Stimulated activated CD4-positive, alpha-beta T cell treated with anti-CD3 and anti-CD28 coated beads, Interleukin-4, amount 100 ng/mL, for 4 hours (primary cell): ENCODE results near the gene GRIK4.
"Not testable (repeated sequence)": the region's sequence is repeated elsewhere in the genome, so short reads cannot be mapped to it uniquely, and the experiment has no call there.

Source experiments
- DNase-seq, 2 experiments: peaks; one replicate each; pipeline ENCODE4 v3.0.0-alpha.2; 2020

The GRIK4 gene

DNA sequence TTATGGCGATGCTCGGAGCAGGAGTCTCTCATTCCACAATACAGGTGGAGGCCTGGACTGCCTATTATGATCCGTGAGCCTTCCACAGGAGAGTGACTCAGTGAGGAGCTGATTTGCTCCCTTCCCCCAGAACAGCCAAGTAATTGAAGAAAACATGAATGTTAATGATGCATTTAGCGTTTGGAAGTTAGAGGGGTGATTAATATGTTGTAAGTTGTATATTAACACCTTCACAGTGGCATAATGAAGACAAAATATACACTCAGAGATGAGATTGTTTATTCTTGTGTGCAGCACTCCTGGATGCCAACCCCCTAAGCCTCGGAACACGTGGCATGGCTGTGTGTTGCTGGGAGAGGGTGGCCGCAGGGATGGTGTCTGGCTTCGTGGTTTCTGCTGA is 98.6 kb downstream of the GRIK4 start:
- DNase-seq = no peak

DNA sequence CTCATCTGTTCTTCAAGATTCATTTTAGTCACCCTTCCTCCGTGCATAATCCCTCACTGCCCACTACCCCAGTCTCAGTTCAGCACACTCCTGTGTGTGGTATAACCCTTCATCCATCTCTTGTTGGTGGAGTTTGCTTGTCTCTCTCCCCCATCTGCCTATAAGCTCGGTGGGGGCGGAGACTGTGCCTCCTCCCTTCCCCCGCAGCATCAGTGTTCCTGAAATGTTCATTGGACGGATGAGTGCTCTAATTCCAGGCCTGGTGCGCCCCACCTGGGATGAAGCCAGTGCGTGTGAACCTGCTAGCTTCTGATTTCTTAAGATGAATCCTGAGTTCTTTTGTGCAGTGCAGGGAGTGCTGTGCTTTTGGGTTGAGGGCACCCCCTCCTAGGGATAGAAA is 100.0 kb downstream of the GRIK4 start:
- no peak for DNase-seq

DNA sequence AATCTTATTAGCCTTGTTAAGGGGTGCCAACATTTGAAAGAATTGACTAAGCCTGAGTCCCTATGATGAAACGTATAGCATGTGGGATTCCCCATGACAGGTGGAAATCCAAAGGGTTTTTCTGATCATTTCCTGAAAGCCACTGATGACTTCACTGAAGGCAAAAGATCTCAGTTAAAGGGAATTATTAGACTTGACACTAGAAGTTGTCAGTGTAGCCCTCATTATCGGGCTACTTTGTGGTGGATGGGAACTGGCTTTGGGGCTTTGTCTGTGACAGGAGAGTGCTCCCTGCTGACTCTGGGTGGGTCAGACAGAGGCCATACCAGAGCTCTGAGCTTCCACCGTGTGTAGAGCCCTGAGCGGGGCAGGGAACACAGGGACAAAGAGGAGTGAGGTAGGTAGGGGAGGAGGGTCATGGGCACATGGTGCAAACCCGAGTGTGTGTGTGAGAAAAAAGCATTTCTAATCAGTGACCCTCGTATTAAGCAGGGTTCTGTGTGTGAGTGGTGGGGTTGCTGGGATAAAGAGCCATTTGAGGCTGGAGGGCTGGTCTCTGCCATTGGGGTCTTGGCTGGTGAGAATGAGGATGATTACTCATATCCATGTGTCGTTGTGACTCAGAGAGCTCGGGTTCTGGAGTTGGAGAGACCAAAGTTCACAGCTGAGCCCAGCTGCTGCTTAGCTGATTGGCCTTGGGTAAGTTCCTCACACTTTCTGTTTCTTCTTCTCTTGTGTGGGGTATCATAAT is 101.1 kb downstream of the GRIK4 start:
- DNase-seq = no peak

DNA sequence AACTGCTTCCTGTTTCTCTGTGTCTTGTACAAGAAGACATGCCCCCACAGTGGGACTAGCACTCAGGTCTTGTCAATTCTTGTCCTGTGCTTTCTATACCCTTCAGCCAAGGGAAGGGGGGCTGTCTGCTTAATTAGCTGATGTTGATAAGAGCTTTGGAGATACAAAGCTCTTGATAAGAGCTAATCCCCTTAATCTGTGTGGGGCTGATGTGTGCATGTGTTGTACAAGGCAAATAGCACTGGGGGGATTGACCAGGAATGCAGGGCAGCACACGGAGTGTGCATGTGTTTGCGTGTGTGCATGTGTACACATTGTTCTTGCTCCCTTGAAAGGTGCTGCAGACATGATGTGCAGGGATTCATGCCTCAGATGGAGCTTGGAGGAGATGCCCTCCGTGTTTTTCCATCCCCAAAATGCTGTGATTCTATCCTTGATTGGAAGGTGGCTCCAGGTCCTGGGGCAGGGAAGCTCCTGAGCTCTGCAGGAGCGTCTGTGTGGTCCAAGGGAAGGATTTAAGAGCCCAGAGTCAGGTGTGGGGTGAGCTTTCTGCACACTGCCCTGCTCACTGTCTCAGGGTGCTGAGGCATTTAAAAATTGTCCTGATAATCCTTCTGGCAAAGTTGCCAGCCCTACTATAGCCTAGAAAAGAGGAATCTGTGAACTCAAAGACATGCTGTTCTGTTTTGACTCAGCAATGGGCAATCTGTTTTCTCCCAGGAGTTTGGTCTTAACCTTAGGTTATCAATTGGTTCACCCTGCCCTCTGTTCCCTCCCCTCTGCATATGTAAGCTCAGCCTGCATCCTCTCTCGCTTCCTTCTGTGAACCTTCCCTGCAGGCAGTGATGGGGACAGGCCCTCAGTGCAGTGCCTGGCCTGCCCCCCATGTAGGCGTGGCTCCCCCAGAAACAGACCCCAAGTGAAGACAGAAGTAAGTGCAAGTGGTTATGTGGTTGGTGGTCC is 102.0 kb downstream of the GRIK4 start:
- DNase-seq = no peak

DNA sequence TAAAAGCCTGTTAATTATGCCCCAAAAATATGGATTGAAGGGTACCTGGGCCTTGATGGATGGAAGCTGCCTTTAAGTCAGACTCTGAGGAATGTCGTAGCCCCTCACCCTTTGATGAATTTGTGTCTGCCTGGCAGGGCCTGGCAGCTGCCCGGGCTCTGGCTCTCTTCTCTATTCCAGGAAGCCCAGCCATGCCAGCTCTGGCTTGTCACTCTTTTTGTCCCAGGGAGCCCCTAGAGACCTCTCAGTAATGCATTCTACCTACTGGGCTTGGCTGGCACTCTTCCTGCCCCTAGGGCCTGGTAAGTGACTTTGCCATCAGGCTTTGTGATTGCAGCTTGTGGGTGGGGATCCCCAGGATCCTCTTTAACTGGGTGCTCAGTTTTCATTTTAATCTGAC is 103.8 kb downstream of the GRIK4 start:
- no peak for DNase-seq

DNA sequence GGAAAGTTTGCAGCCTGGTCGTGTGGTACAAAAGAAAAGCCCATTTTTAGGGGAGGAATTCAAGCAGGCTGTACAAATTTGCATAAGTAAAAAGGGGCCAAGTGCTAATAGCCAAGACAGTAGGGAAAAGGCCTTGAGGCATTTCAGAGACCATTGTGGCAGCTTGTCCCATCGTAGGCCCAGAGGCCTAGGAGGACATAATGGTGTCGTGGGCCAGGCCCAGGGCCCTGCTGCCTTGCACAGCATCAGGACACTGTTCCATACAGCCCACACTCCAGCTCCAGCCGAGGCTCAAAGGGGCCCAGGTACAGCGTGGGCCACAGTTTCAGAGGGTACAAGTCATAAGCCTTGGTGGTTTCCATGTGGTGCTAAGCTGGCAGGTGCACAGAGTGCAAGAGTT is 106.9 kb downstream of the GRIK4 start:
- no peak for DNase-seq

DNA sequence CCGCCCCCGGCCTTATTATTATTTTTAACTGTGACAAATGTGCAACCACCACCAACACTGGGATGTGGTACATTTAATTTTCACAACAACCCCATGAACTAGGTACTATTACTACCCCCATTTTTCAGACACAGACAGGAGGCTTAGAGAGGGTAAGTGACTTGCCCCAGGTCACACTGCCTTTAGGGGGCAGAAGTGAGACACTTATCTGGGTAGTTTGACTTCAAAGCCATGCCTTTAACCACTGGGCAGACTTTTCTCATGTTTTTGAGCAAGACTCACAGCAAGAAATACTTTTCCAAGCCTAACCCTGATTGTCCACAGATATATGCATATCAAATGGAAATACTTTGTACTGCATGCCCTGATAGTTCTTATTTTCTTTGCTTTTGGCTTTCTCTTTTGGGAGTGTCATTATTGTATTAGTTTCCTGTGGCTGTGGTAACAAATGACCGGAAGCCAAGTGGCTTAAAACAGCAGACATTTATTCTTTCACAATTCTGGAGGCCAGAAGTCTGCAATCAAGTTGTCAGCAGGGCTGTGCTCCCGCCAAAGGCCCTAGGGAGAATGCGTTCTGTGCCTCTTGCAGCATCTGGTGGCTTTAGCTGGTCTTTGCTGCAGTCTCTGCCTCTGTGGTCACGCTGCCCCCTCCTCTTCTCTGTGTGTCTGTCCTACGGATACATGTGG is 110.8 kb downstream of the GRIK4 start:
- no peak for DNase-seq

DNA sequence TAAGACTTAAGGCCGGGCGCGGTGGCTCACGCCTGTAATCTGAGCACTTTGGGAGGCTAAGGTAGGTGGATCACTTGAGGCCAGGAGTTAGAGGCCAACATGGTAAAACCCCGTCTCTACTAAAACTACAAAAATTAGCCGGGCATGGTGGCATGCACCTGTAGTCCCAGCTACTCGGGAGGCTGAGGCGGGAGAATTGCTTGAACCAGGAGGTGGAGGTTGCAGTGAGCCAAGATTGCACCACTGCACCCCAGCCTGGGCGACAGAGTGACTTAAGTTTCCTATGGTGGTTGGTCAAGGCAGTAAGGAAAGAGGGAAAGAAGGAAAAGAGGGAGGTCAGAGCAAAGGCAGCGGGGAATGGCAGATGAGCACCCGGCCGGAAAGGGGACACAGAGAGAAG is 113.4 kb downstream of the GRIK4 start:
- not testable (repeated sequence) for DNase-seq

DNA sequence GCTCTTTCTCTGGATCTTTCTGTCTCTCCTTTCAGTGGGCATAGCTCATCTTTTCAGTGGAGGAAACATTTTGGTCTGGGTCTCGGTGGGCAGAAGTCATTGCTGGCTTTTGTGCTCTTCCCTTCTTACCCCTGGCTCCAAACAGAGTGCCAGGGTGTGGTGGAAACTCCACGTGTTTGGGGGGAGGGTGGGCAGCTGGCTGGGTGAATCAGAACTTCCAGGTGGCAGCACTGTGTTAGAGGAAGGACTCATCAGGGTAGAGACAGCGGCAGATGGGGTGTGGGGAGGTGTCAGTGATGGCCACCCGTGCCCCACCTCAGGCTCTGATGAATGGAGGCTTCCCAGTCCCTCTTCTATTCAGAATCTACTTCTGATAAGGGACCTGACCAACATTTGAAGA is 114.0 kb downstream of the GRIK4 start:
- DNase-seq = no peak

DNA sequence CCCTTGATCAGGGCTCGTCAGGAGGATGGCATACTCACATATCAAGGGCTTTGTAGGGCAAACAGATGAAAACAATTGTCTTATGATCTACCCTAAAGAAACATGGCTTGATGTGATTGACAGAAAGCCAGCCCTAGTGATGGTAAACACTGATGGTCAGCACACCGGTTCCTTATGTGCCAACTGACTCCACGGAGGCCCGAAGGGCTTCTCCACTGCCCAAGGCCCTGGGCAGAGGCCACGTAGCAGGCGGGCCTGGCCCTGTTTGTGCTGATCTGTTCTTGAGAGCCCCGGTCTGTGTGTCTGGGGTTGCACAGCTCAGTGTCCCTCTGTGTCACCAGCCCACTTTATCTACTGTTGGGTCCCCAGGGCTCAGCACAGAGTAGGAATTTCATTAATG is 115.2 kb downstream of the GRIK4 start:
- DNase-seq = no peak

DNA sequence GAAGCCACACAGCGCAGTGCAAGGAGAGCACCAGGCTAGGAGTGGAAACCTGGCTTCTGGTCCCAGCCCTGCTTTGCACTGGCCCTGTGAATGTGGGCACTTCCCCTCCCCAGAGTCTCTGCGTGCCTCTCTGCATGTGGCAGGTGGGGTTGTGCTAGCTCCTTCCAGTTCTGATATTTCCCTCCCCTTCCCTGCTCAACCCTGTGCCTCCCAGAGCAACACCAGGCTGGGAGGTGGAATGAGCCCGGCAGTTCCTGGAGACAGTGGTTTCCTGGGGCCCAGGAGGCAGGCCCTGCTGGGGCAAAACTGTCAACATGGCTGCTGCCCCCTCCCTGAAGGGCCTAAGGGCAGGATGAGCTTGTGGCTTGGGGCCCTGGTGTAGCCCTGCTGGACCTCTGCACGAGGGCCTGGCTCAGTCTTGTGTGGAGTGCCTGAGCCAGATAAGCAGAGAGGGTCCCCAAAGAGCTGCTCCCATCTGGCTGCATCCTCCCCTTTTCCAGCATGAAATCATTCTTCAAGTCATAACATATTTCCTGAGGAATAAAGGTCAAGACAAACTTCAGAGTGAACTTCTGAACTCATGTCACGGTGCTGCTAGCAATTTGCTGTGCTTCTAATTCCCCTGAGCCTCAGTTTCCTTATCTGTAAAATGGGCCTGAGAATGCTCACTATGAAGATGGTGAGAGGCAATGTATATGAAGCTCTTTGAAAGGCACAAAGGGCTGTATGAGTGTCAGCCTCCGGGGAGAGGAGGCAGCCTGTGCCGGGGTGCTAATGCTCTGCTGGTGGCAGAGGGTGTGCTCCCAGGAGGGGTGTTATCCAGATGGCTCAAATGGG is 116.0 kb downstream of the GRIK4 start:
- DNase-seq = no peak

DNA sequence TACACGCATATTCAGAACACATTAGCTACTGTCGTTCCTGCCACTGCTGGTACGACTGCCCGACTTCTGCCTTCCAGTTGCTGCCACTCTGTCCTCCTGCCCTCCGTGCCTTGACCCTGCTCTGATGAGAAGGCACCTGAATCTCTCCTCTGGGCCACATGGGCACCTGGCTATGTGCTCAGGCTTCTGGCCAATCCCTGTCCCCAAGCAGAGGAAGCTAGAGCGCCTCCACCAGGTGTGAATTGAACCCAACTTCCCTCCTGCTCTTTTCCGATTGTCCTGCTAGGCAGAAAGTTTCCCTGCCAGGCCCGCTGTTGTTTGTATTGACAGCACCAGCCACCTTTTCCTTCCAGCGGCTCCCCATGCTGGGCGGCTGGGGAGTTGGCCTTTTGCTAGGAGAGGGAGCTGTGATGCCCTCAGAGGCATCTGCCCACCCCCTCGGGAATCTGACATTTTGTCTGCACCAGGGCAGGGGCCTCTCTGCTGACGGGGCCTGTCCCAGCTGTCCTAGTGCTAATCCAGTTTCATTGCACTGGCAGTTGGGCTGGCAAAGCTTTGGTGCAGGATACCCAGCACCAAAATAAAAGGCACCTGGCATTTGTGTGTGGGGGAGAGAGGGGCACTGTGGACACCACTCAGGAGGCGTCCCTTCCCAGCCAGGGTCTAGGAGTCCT is 118.0 kb downstream of the GRIK4 start:
- no peak for DNase-seq

DNA sequence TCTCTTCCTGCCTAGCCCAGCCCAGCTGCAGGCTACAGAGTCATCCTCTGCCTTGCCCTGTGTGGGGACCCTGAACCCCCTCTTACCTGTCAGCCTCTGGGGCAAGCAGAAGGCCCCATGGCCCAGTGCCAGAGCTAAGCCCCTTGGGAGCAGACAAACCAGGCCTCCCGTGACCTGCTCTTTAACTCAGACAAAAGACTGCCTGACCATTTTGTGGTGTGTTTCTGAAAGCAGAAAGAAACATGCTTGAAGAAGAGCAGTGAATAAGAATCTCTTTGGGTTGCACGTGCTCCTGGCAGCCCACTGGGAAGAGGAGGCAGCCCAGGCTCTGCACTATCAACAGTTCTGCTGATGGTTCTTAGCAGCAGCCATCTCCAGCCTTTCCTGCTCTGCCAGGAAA is 118.6 kb downstream of the GRIK4 start:
- DNase-seq = no peak

DNA sequence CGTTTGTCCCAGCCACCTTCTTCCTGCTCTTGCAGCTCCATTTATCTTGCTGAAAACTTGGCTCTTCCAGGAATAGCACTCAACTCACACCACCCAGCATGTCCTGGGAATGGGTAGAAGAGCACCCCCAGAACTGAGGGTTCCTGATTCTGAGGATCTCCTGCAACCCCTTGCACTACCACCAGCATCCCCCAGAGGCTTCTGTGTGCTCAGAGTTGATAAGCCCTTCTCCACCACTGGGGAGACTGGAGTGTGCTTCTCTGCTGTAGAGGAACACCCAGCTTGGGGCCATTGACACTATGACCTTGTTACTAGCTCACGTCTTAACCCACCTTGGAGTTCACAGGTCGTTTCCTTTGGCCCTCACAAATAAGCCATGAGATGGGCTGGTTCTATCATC is 121.0 kb downstream of the GRIK4 start:
- DNase-seq = no peak

DNA sequence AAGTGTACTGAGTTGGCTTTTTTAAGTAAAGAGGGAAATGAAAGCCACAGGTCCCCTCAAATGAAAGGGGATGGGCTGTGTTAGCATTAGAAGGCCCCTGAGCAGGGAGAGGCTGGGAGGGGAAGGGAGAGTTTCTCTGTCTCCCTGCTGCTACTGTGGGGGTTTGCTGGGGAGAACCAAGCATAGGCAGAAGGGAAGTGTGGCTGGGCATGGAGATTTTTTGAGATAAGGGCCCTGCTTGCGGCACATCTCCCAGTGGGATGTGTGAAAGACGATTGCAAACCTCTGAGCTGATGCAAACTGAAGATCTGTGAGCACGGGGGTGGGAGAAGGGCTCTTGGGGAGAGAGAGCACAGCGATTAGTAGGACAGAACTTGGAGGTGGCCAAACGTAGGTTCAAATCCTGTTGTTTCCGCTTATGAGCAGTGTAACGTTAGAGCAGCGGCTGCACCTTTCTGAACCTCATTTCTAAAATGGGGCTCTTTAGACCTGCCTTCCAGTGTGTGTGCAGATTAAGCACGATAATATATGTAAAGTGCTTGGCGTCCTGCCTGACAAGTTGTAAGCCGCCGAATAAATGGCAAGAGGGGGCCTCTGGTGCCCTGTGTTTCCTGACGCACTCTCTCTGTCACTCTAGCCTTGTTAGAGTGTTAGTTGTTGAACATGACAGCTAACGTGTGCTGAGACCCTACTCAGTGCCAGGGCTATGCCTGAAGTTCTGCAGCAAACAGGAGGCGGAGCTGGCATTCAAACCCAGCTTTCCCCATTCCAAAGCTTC is 122.3 kb downstream of the GRIK4 start:
- DNase-seq = no peak

DNA sequence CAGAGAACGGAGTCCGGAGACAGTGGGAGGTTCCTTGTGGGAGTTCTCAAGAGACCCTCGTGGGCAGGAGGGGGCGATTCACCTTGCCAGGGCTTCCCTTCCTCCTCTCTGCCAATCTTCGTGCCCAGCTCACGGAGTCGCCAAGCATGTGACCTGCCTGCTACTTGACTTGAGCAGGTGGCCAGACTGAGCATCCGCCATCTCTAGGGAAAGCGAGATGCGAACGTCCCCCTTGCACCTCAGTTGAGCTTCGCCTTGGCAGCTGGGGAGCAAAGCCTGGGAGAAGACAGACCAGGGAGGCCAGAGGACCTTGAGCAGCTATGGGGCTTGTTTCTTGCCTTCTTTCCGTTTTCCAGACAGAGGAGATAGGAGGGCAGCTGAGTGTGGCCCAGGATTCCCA is 123.2 kb downstream of the GRIK4 start:
- DNase-seq = no peak

DNA sequence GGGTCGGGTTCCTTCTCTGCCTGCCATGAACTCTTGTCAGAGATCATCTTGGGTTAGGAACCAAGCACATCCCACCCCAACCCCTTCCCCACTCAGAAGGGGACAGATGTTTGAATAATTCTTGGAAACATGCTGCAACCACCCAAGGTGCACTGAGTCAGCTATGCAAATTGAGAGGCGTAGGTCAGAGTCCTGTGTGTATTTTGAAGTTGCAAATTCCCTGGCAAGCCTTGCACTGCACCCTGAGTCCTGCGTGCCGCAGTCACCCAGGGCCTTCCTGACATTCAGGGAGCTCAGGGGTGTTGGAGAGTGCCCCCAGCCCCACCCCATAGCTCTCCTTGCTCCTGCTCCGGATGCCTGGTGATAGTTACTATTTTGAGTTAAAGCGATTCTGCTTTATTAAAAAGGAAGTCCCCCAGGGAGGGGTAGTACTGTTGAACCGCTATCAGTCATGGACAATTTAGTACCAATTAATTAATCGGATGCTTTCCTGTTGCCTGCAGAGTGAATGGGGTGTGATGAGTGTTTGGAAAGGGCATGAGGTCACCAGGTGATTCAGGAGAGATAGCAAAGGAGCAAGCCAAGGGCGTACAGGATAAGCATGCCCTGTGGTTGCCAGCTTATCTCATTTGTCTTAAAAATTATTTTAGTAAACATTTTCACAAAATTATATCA is 123.7 kb downstream of the GRIK4 start:
- no peak for DNase-seq

DNA sequence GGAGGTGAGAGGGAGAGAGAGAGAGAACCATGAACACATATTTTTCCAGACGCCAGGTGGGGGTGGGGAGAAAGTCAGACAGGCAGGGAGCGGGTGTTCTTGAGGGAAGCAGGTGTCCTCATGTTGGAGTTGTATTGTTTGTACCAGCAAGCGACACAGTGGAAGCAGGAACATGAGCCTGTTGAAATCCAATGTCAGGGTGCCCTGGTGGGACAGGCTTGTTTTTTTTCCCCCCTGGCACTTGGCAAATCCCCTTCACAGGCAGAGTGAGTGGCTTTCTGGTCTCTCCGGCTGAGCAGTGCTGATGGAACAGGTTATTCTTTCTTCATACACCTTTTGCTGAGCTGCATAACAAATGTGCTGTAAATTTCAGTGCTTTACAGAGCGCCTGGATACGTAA is 125.6 kb downstream of the GRIK4 start:
- no peak for DNase-seq

DNA sequence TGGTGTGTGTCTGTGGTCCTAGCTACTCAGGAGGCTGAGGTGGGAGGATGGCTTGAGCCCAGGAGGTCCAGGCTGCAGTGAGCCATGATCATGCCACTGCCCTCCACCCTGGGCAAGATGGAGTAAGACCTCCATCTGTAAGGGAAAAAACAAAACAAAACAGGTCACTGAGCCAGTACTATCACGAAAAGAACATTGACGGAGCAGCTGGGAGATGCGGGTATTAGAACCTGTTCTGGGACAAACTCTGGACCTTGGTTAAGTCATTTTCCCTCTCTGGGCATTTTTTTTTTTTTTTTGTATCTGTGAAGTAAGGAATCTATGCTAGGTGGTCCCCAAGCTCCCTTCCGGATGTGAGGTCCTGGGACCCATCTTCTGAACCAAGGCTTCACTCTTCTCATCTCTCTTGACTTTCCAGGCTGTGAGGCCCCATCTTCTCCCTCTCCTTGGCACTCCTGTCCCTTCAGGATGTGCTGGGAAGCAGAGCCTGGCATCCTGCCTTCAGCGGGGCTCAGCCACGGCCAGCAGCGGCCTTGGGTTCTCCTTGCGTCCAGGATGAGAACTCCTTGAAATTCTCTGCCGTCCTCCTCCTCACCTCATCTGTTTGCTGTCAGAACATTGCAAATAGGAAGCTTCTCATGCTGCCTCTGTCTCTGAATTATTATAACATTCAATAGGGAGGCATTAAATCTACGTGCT is 130.8 kb downstream of the GRIK4 start:
- no peak for DNase-seq

DNA sequence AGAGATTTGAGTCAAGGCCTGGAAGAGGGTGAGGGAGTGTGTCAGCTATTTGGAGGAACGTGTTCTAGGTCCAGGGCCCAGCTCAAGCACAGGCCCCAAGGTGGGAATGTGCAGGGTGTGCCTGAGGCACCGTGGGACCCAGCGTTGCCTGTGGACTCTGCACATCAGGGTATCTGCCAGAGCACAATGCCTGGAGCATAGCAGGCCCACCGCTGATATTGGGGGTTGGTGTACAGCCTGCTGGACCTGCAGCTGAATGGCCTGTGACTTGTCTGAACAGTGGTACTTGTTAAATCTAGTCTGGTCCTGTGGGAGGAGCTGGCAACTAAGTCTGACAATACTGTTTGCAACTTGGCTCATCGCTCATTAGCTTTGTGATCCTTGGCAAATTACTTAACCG is 131.7 kb downstream of the GRIK4 start:
- DNase-seq = no peak
